Choroid plexus epithelial cell (primary cell): Measurements from ENCODE around the gene NSMCE4A.
"Not testable (repeated sequence)": the region's sequence is repeated elsewhere in the genome, so short reads cannot be mapped to it uniquely, and the experiment has no call there.

Source experiments
- DNase-seq: peaks from one replicate; pipeline ENCODE4 v3.0.0-alpha.2; 2010; ENCODE audit warnings: low read depth
- H3K4me3 ChIP-seq: 2 replicates; pipeline ENCODE4 v1.5.1; 2011; ENCODE audit warnings: low read depth, mild to moderate bottlenecking, control low read depth, low read length, moderate library complexity
- TF ChIP-seq, protein P1 (sequence below): conservative IDR thresholded peaks from 2 replicates; pipeline ENCODE4 v1.5.1; 2011; ENCODE audit warnings: low read depth, mild to moderate bottlenecking, control low read depth, inconsistent platforms, low read length, moderate library complexity

Gene NSMCE4A

GRCh38 chr10:121927318-121927840 is 47.6 kb downstream of the NSMCE4A start:
- TF ChIP-seq, protein P1, sequence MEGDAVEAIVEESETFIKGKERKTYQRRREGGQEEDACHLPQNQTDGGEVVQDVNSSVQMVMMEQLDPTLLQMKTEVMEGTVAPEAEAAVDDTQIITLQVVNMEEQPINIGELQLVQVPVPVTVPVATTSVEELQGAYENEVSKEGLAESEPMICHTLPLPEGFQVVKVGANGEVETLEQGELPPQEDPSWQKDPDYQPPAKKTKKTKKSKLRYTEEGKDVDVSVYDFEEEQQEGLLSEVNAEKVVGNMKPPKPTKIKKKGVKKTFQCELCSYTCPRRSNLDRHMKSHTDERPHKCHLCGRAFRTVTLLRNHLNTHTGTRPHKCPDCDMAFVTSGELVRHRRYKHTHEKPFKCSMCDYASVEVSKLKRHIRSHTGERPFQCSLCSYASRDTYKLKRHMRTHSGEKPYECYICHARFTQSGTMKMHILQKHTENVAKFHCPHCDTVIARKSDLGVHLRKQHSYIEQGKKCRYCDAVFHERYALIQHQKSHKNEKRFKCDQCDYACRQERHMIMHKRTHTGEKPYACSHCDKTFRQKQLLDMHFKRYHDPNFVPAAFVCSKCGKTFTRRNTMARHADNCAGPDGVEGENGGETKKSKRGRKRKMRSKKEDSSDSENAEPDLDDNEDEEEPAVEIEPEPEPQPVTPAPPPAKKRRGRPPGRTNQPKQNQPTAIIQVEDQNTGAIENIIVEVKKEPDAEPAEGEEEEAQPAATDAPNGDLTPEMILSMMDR, result no peak
- peak overlapping the region; percentile 90 for H3K4me3 ChIP-seq
- DNase-seq, result no peak

GRCh38 chr10:121926671-121927317 is 48.2 kb downstream of the NSMCE4A start:
- peak overlapping the region; percentile 90 for H3K4me3 ChIP-seq
- TF ChIP-seq, protein P1, result no peak
- DNase-seq, result peak; percentile 40

DNA sequence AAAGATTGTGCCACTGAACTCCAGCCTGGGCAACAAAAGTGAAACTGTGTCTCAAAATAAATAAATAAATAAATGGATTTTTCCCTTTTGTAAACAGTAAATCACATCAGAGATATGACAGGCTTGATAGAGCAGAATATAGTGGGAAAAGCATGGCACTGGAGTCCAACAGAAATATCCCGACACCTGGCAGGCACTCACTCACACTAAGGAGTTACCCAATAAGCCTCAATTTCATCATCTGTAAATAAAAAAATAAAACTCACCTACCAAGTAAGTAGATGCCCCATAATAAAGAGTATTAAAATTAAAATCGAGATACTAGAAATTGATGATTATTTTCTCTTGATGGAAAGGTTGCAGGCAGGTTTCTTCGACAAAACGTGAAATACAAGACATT is 48.9 kb downstream of the NSMCE4A start:
- DNase-seq, result no peak
- TF ChIP-seq, protein P1, result no peak
- H3K4me3 ChIP-seq, result no peak overlapping the region

- H3K4me3 ChIP-seq, result no peak overlapping the region
- TF ChIP-seq, protein P1, result no peak
- DNase-seq, result peak; percentile 21
Measured at GRCh38 chr10:121921238-121921931, 53.6 kb downstream of the NSMCE4A start.

DNA sequence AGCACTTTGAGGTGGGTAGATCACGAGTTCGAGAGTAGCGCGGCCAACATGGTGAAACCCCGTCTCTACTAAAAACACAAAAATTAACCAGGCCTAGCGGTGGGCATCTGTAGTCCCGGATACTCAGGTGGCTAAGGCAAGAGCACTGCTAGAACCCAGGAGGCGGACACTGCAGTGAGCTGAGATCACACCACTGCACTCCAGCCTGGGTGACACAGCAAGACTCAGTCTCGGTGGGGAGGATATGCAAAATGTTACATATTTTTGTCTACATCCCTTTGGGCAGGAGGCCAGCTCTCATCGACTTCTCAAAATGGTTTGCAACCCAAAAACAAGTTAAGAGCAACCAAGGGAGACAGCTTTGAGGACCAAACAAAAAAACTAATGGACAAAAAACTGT is 55.4 kb downstream of the NSMCE4A start:
- no peak overlapping the region for H3K4me3 ChIP-seq
- no peak for DNase-seq
- TF ChIP-seq, protein P1, result no peak

GRCh38 chr10:121918800-121919199 is 56.2 kb downstream of the NSMCE4A start:
- H3K4me3 ChIP-seq, DNase-seq: not testable (repeated sequence)

- no peak overlapping the region for H3K4me3 ChIP-seq
- TF ChIP-seq, protein P1, result no peak
- DNase-seq, result peak; percentile 26
Measured at GRCh38 chr10:121914661-121915060, 60.4 kb downstream of the NSMCE4A start.
